MCF 10A (cell line): Measurements from ENCODE around the gene RNF220. TPM values are rescaled to one million over a fixed set of nuclear protein-coding genes. Genes with fewer than 3 reads are reported as not detected.

Experiments used
- BruUV-seq: library from RNA; stranded (reverse); fragments of 400-500 nt; replicated peaks from 2 replicates; lab custom pipeline; 2021; lab: Mats Ljungman, UMichigan
- CTCF ChIA-PET: fragments of 300-600 bp; sonication (Branson Sonifier 250); formaldehyde crosslinking; extraction: SDS; loops from one replicate; lab custom pipeline; 2021; ENCODE audit warnings: antibody characterized with exemption, inconsistent platforms; lab: Yijun Ruan, JAX
- POLR2A ChIA-PET: fragments of 300-600, 350-650 bp; sonication (Branson Sonifier 250); formaldehyde crosslinking; extraction: SDS; loops from one replicate; lab custom pipeline; 2020; ENCODE audit warnings: antibody characterized with exemption, inconsistent platforms; lab: Yijun Ruan, JAX
- DNase-seq: peaks from one replicate; pipeline ENCODE4 v3.0.0-alpha.2; 2018; ENCODE audit not compliant: unreplicated experiment
- H3K27ac Mint-ChIP-seq: one replicate; pipeline ENCODE4 v1.8.0; 2022; ENCODE audit warnings: mild to moderate bottlenecking, low read depth, mixed read lengths; ENCODE audit not compliant: unreplicated experiment
- H3K27me3 Mint-ChIP-seq: one replicate; pipeline ENCODE4 v1.8.0; 2022; ENCODE audit warnings: mixed read lengths; ENCODE audit not compliant: insufficient read depth, unreplicated experiment
- H3K36me3 Mint-ChIP-seq: one replicate; pipeline ENCODE4 v1.8.0; 2022; ENCODE audit warnings: mild to moderate bottlenecking, moderate library complexity, mixed read lengths; ENCODE audit not compliant: insufficient read depth, unreplicated experiment
- H3K4me1 Mint-ChIP-seq: one replicate; pipeline ENCODE4 v1.8.0; 2022; ENCODE audit warnings: mixed read lengths; ENCODE audit not compliant: insufficient read depth, unreplicated experiment
- H3K4me3 Mint-ChIP-seq: one replicate; pipeline ENCODE4 v1.8.0; 2022; ENCODE audit warnings: mild to moderate bottlenecking, moderate library complexity, mixed read lengths; ENCODE audit not compliant: unreplicated experiment
- H3K9me3 Mint-ChIP-seq: one replicate; pipeline ENCODE4 v1.8.0; 2022; ENCODE audit warnings: mixed read lengths; ENCODE audit not compliant: unreplicated experiment
- intact Hi-C: fragments of 100-400 bp; cut with micrococcal nuclease; formaldehyde crosslinking; loops from 2 replicates; pipeline ENCODE4 v1.14.1; 2022
- total RNA-seq: library from RNA; stranded (reverse); gene quantifications from 2 replicates; pipeline ENCODE4 v1.2.3, GENCODE V29; 2022
- TF ChIP-seq, protein P1 (sequence below): fragments of 200-600 bp; IDR thresholded peaks from one replicate; pipeline ENCODE4 v1.8.0; 2022; ENCODE audit warnings: antibody characterized with exemption, mild to moderate bottlenecking; ENCODE audit not compliant: unreplicated experiment

RNF220 gene
- total RNA-seq, 1 experiment from 2014 or later: 67.1 TPM

DNA sequence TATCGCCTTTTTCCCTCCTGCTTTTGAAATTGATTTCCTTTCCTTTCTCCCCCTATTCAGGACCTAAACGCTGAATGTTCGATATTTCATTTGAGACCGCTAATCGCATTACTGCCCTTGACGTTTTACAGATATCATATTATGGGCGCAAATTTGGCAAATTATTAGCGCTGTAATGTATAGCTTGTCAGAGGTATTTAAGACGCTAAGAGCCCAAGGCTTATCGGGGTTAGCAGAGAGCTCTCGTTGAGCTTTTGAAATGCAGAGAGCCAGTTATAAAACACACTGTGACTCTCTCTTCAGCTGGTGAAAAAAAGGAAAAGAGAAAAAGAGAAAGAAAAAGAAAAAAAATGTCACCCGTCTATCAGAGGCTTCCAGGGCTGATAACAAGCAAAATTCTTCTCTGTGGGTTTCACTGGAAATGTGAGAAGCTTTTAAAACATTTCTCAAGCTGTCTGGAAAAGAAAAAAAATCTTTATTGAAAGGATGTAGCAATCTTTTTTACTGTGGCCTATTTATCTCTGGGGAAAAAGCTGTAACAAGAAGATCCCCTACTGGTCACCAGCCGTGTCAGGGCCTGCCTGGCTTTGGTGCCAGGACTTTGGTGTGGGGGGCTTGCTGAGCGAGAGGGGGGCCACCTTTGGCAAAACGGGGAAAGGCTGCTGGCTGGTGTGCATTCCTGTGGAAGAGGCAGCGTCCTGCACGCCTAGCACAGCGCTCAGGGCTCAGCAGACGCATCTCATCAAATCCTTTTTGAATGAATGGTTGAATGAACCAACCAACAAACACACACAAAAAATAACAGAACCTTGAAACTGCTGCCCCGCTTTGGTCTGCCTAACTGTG, 119.8 kb downstream of the RNF220 start:
- DNase-seq: no peak
- ChIA-PET CTCF (interaction anchor here (0.7 kb wide), 1 partner anchor 71 kb away, joined by 3 read pairs; no protein-coding TSS in a partner anchor), POLR2A (interaction anchor here (0.6 to 1.7 kb wide), 3 partner anchors 12 to 43 kb away, joined by 3 read pairs; no protein-coding TSS in a partner anchor)
- intact Hi-C loops: no loop called here
- H3K27me3 Mint-ChIP-seq: no peaks in the 10 kb centered on the region
- no peak overlapping the region for H3K4me3 Mint-ChIP-seq
- no TSS peak for BruUV-seq
- no peaks in the 10 kb centered on the region for H3K36me3 Mint-ChIP-seq
- H3K4me1 Mint-ChIP-seq: no peaks in the 10 kb centered on the region
- TF ChIP-seq, protein P1, sequence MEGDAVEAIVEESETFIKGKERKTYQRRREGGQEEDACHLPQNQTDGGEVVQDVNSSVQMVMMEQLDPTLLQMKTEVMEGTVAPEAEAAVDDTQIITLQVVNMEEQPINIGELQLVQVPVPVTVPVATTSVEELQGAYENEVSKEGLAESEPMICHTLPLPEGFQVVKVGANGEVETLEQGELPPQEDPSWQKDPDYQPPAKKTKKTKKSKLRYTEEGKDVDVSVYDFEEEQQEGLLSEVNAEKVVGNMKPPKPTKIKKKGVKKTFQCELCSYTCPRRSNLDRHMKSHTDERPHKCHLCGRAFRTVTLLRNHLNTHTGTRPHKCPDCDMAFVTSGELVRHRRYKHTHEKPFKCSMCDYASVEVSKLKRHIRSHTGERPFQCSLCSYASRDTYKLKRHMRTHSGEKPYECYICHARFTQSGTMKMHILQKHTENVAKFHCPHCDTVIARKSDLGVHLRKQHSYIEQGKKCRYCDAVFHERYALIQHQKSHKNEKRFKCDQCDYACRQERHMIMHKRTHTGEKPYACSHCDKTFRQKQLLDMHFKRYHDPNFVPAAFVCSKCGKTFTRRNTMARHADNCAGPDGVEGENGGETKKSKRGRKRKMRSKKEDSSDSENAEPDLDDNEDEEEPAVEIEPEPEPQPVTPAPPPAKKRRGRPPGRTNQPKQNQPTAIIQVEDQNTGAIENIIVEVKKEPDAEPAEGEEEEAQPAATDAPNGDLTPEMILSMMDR: no peak
- no peak overlapping the region for H3K27ac Mint-ChIP-seq
- peaks cover 8% of the 10 kb centered on the region for H3K9me3 Mint-ChIP-seq

DNA sequence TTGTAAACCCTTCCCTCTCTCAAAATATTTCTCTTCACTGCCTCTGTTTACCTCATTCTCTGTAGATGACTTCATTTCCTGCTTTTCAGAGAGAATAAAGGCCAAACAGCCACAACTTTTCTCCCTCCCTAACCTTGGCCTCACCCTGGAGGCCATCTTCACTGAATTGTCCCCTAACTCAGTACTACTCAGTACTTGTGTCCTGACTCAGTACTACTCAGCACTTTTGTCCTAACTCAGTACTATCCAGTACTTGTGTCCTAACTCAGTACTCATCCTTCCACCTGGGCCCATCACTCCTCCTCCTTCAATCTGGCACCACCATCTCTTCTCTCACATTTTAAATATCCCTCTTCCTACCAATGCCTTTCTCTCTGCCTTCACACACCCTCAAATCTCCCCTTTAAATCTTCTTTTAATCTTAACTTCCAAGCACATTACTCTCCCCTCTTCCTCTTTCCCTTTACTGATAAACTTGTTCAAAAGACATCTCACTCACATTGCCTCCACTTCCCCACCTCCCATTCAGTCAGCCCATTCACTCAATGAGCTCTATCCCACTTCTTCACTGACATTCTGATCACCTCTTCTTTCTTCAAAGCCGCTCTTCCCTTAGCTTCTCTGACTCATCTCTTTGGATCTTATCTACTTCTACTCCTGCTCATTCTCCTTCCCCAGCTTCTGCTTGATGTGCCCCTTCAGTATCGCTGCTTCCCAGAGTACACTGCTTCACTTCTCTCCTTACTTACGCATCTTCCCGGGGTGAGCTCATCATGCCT, 121.4 kb downstream of the RNF220 start:
- Mint-ChIP-seq H3K4me3 (no peak overlapping the region), H3K36me3 (no peaks in the 10 kb centered on the region), H3K9me3 (no peaks in the 10 kb centered on the region), H3K4me1 (no peaks in the 10 kb centered on the region), H3K27ac (no peak overlapping the region), H3K27me3 (no peaks in the 10 kb centered on the region)
- CTCF ChIA-PET: interaction anchor here (0.5 kb wide), 1 partner anchor 103 kb away, joined by 3 read pairs; no protein-coding TSS in a partner anchor
- intact Hi-C loops: no loop called here
- POLR2A ChIA-PET: no interaction called here
- TF ChIP-seq, protein P1: no peak
- no peak for DNase-seq
- BruUV-seq: no TSS peak

DNA sequence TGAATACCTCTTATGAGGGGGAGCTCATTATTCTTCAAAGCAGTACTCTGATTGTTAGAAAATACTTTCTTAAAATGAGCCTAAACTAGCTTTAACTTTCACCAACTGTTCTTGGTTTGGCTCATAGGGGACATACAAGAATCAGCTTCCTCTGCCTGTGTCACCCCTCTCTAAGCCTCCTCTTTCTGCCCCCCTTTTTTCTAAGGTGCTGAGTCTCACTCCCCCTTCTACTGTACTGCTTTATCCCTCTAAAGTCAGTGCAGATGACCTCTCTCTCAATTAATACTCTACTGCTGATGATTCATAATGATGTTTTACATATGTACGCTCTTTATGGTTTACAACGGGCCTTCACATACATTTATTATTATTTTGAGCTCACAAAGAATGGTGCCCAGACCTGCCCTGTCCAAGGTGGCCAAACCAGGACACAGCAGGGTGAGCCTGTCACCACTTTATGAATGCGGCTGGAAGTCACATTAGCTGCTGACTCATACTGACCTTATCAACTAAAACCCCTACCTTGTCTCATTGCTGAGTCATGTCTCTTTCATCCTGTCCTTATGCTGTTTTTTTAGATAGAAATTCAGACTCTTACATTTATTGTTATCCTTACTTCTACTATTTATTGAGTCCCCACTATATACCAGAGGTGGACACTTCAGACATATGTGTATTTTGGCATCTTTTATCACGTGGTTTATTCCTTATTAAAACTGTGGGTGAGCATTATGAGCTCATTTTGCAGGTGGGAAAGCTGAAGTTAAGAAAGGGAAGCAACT, 126.9 kb downstream of the RNF220 start:
- no TSS peak for BruUV-seq
- POLR2A ChIA-PET: interaction anchor here (0.7 to 3.1 kb wide), 9 partner anchors 9 to 108 kb away, joined by 3 to 22 read pairs (median 3); no protein-coding TSS in a partner anchor
- peak overlapping the region; percentile 36 for H3K27ac Mint-ChIP-seq
- no peaks in the 10 kb centered on the region for H3K36me3 Mint-ChIP-seq
- TF ChIP-seq, protein P1: no peak
- peaks cover 14% of the 10 kb centered on the region for H3K4me1 Mint-ChIP-seq
- no peak overlapping the region for H3K4me3 Mint-ChIP-seq
- CTCF ChIA-PET: interaction anchor here (0.6 to 2.8 kb wide), 8 partner anchors 8 to 323 kb away, joined by 3 to 7 read pairs (median 4); no protein-coding TSS in a partner anchor
- no peaks in the 10 kb centered on the region for H3K9me3 Mint-ChIP-seq
- no peaks in the 10 kb centered on the region for H3K27me3 Mint-ChIP-seq
- DNase-seq: peak; percentile 47
- intact Hi-C loops: no loop called here
